Suppressor macrophage (primary cell): ENCODE data around the gene DLEU7.

Experiments
- DNase-seq, 4 experiments: peaks; one replicate each; pipeline ENCODE4 v3.0.0-alpha.2; 2020 to 2022
- total RNA-seq, 17 experiments: gene quantifications; one replicate each; lab custom pipeline; 2026; ENCODE audit warnings: mixed read lengths in 6 of 17, inconsistent platforms in 3 of 17; lab: John Stamatoyannopoulos, UW

The DLEU7 gene
- total RNA-seq: 0 to 4.5 (median 1.4) reads per million in 17 experiments

GRCh38 chr13:50843257-50844083, at the start of gene DLEU7:
Gene DLEU7, minus strand, starts transcription at chr13:50843692. Its CDS starts 46 bp downstream, at chr13:50843646.
- peak in 1 of 4 experiments; percentile 12 for DNase-seq

- DNase-seq: no peak
Measured at GRCh38 chr13:50892210-50892944, 48.9 kb upstream of the DLEU7 start.

GRCh38 chr13:50891206-50891605, 47.7 kb upstream of the DLEU7 start:
- no peak for DNase-seq

- DNase-seq: no peak
Measured at GRCh38 chr13:50889317-50889716, 45.8 kb upstream of the DLEU7 start.

GRCh38 chr13:50888362-50888761, 44.9 kb upstream of the DLEU7 start:
- DNase-seq: no peak

GRCh38 chr13:50887151-50887550, 43.7 kb upstream of the DLEU7 start:
- DNase-seq: peak; percentile 12 to 51 (median 35)

GRCh38 chr13:50884265-50884664, 40.8 kb upstream of the DLEU7 start:
- peak in 3 of 4 experiments; percentile 39 to 62 (median 56) for DNase-seq

- no peak for DNase-seq
Measured at GRCh38 chr13:50883728-50884127, 40.2 kb upstream of the DLEU7 start.

- DNase-seq: peak in 3 of 4 experiments; percentile 23 to 55 (median 41)
Measured at GRCh38 chr13:50882816-50883435, 39.4 kb upstream of the DLEU7 start.

GRCh38 chr13:50873991-50874390, 30.5 kb upstream of the DLEU7 start:
- peak in 2 of 4 experiments; percentile 12 to 23 for DNase-seq

GRCh38 chr13:50873467-50873866, 30.0 kb upstream of the DLEU7 start:
- DNase-seq: no peak

- DNase-seq: no peak
Measured at GRCh38 chr13:50871405-50871804, 27.9 kb upstream of the DLEU7 start.

GRCh38 chr13:50867637-50867945, 24.1 kb upstream of the DLEU7 start:
- no peak for DNase-seq

GRCh38 chr13:50866817-50867636, 23.5 kb upstream of the DLEU7 start:
- no peak for DNase-seq

GRCh38 chr13:50864492-50864891, 21.0 kb upstream of the DLEU7 start:
- DNase-seq: no peak

GRCh38 chr13:50855681-50856080, 12.2 kb upstream of the DLEU7 start:
- no peak for DNase-seq

- peak; percentile 12 to 84 (median 62) for DNase-seq
Measured at GRCh38 chr13:50850445-50850844, 7.0 kb upstream of the DLEU7 start.

- no peak for DNase-seq
Measured at GRCh38 chr13:50847501-50847900, 4.0 kb upstream of the DLEU7 start.

- no peak for DNase-seq
Measured at GRCh38 chr13:50846861-50847475, 3.5 kb upstream of the DLEU7 start.

- peak; percentile 23 to 45 (median 34) for DNase-seq
Measured at GRCh38 chr13:50845211-50845610, 1.7 kb upstream of the DLEU7 start.

GRCh38 chr13:50844084-50844875, 788 bp upstream of the DLEU7 start:
- DNase-seq: no peak
